K562 (cell line): ENCODE measurements around the gene KIZ.

Experiments used
- CHD1 ChIP-seq: fragments of 200-600 bp; sonication (generic); IDR thresholded peaks from one replicate; pipeline ENCODE4 v1.6.1; 2012; ENCODE audit warnings: mild to moderate bottlenecking, moderate library complexity, low read length, inconsistent platforms
- DPF2 ChIP-seq: fragments of 450-650 bp; IDR thresholded peaks from 2 replicates; pipeline ENCODE4 v1.6.1; 2016
- MAX ChIP-seq: sonication (generic); formaldehyde crosslinking; IDR thresholded peaks from 2 replicates; pipeline ENCODE4 v1.9.0; 2022; ENCODE audit warnings: mild to moderate bottlenecking, missing genetic modification reagents
- POLR2A ChIP-seq: fragments of 450-650 bp; conservative IDR thresholded peaks from 2 replicates; pipeline ENCODE4 v1.6.1; 2016
- RNF2 ChIP-seq: sonication (generic); IDR thresholded peaks from 2 replicates; pipeline ENCODE4 v1.6.1; 2016
- USF2 ChIP-seq: sonication (generic); formaldehyde crosslinking; IDR thresholded peaks from 2 replicates; pipeline ENCODE4 v1.5.0; 2020; ENCODE audit warnings: missing genetic modification reagents

- TF ChIP-seq RNF2 (no peak), MAX (no peak), CHD1 (no peak), POLR2A (no peak), DPF2 (no peak), USF2 (no peak)
Measured at GRCh38 chr20:21208999-21209398, 83.1 kb downstream of the KIZ start.
